ENCODE measurements around the gene CCNY. TPM values are rescaled to one million over a fixed set of nuclear protein-coding genes. Genes with fewer than 3 reads are reported as not detected.

CCNY gene
- total RNA-seq, 1 experiment from 2014 or later, result 62.2 TPM

DNA sequence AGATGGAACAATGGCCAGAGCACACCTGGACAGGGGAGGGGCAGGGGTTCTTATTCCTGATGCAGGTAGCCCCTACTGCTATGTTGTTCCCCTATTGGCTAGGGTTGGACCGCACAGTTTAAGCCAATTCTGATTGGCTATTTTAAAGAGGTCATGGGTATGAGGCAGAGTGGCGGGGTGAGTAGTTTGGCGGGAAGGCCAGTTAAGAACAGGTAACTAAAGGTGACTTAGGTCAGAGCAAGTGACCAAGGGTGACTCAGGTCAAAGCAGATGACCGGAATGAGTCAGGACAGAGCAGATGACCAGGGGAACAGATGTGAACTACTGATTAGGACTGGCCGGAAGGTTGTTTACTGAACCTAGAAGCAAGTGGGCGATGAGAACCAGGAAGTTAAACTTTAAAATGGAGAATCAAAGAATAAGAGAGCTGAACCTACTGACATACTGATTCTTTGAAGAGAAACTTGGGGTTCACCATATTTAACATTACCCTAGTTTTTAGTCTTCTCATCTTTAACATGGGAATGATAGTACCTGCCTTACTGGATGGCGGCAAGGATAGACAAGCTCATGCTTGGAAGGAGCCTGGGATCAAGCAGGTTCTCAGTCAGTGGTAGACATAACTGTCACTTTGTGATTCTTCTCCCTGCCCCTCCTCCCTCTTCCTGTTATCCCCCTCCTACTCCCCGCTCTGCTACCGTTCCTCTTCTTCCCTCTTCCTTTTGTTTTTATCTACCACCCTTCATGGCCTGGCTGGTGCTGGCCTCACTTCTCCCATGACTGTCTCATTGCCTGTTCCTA is 55.0 kb downstream of the CCNY start:
- no peak for ATAC-seq
- Histone ChIP-seq H3K4me2 (ENCODE audit: low read length) (no peak overlapping the region), H3K9ac (ENCODE audit: low read length) (no peak overlapping the region), H3K9me2 (ENCODE audit: insufficient read depth) (no peaks in the 10 kb centered on the region), H3K79me2 (ENCODE audit: insufficient read depth, low read length) (peaks cover 96% of the 10 kb centered on the region), H3K4me1 (ENCODE audit: control insufficient read depth in 1 of 2, insufficient read depth in 2 of 2, low read length in 2 of 2) (no peaks in the 10 kb centered on the region), H2AFZ (ENCODE audit: low read depth, low read length, poor library complexity, severe bottlenecking) (no peak overlapping the region), H3K9me3 (ENCODE audit: control insufficient read depth in 1 of 2, insufficient read depth in 1 of 2, low read depth in 1 of 2, low read length in 2 of 2) (peaks cover 4 to 6% of the 10 kb centered on the region in 2 experiments; a peak in 2 of 4 replicates), H3K36me3 (ENCODE audit: control insufficient read depth in 1 of 2, insufficient read depth in 2 of 2, low read length in 2 of 2) (no peaks in the 10 kb centered on the region), H3K27me3 (ENCODE audit: insufficient read depth, low read length) (no peaks in the 10 kb centered on the region), H4K20me1 (ENCODE audit: insufficient read depth) (no peaks in the 10 kb centered on the region), H3K27ac (ENCODE audit: low read depth, low read length) (no peak overlapping the region), H3K4me3 (replicated peaks in 1 of 2; ENCODE audit: low read depth in 1 of 2, low read length in 2 of 2) (no peak overlapping the region)
- ChIA-PET POLR2A (no interaction called here), RAD21 (ENCODE audit: low non-redundant PET in 1 of 2, low total read pairs in 2 of 2, uncharacterized antibody in 2 of 2, unreplicated experiment in 2 of 2) (no interaction called here), CTCF (no interaction called here)
- intact Hi-C loops (cut with micrococcal nuclease), result no loop called here
- no peak for DNase-seq (ENCODE audit: low read depth, low spot score)
- no TSS peak for BruUV-seq (replicated peaks)
- TF ChIP-seq, protein P1, sequence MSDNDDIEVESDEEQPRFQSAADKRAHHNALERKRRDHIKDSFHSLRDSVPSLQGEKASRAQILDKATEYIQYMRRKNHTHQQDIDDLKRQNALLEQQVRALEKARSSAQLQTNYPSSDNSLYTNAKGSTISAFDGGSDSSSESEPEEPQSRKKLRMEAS (IDR thresholded peaks at IDR 0.05), result no peak
- TF ChIP-seq POLR2AphosphoS5 (IDR thresholded peaks at IDR 0.05; ENCODE audit: low read depth, low read length) (no peak), TCF7L2 (IDR thresholded peaks at IDR 0.05; ENCODE audit: borderline replicate concordance, extremely low read depth, insufficient read depth, insufficient read length) (no peak), EGR1 (IDR thresholded peaks at IDR 0.05; ENCODE audit: low read depth) (no peak), SRF (IDR thresholded peaks at IDR 0.05; ENCODE audit: low read depth) (no peak), EZH2phosphoT487 (IDR thresholded peaks at IDR 0.05; ENCODE audit: borderline replicate concordance) (no peak), ELF1 (IDR thresholded peaks at IDR 0.05; ENCODE audit: borderline replicate concordance, low read depth) (no peak), ZFX (IDR thresholded peaks at IDR 0.05) (no peak), JUND (IDR thresholded peaks at IDR 0.05) (no peak), CBX3 (IDR thresholded peaks at IDR 0.05; ENCODE audit: low read depth) (no peak), SP1 (IDR thresholded peaks at IDR 0.05; ENCODE audit: low read depth) (no peak), POLR2A (IDR thresholded peaks at IDR 0.05; ENCODE audit: borderline replicate concordance, extremely low read depth, insufficient read depth, insufficient read length) (no peak), SIN3A (IDR thresholded peaks at IDR 0.05; ENCODE audit: low read depth) (no peak), REST (IDR thresholded peaks at IDR 0.05; ENCODE audit: low read depth) (no peak), EZH2 (IDR thresholded peaks at IDR 0.05) (no peak), ZNF274 (IDR thresholded peaks at IDR 0.05; ENCODE audit: low read depth, low read length) (no peak), ATF3 (IDR thresholded peaks at IDR 0.05) (no peak)
- TF ChIP-seq, protein P2, sequence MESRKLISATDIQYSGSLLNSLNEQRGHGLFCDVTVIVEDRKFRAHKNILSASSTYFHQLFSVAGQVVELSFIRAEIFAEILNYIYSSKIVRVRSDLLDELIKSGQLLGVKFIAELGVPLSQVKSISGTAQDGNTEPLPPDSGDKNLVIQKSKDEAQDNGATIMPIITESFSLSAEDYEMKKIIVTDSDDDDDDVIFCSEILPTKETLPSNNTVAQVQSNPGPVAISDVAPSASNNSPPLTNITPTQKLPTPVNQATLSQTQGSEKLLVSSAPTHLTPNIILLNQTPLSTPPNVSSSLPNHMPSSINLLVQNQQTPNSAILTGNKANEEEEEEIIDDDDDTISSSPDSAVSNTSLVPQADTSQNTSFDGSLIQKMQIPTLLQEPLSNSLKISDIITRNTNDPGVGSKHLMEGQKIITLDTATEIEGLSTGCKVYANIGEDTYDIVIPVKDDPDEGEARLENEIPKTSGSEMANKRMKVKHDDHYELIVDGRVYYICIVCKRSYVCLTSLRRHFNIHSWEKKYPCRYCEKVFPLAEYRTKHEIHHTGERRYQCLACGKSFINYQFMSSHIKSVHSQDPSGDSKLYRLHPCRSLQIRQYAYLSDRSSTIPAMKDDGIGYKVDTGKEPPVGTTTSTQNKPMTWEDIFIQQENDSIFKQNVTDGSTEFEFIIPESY (IDR thresholded peaks at IDR 0.05; ENCODE audit: extremely low read depth, insufficient replicate concordance, low read length), result no peak

Measured in HCT116 (cell line).